PC-3 (cell line): Measurements from ENCODE around the gene PCBP3.

Source experiments
- EZH2phosphoT487 ChIP-seq: fragments of 300-600 bp; sonication (generic); IDR thresholded peaks from 2 replicates; pipeline ENCODE4 v1.6.1; 2018; ENCODE audit warnings: mild to moderate bottlenecking, antibody characterized with exemption, low read length, borderline replicate concordance
- TF ChIP-seq, protein P1 (sequence below): fragments of 300-600 bp; sonication (generic); conservative IDR thresholded peaks from 2 replicates; pipeline ENCODE4 v1.5.1; 2017; ENCODE audit warnings: antibody characterized with exemption, low read depth, mild to moderate bottlenecking, low read length

GRCh38 chr21:45940621-45941337 lies 297.3 kb downstream of the PCBP3 start:
- TF ChIP-seq, protein P1, sequence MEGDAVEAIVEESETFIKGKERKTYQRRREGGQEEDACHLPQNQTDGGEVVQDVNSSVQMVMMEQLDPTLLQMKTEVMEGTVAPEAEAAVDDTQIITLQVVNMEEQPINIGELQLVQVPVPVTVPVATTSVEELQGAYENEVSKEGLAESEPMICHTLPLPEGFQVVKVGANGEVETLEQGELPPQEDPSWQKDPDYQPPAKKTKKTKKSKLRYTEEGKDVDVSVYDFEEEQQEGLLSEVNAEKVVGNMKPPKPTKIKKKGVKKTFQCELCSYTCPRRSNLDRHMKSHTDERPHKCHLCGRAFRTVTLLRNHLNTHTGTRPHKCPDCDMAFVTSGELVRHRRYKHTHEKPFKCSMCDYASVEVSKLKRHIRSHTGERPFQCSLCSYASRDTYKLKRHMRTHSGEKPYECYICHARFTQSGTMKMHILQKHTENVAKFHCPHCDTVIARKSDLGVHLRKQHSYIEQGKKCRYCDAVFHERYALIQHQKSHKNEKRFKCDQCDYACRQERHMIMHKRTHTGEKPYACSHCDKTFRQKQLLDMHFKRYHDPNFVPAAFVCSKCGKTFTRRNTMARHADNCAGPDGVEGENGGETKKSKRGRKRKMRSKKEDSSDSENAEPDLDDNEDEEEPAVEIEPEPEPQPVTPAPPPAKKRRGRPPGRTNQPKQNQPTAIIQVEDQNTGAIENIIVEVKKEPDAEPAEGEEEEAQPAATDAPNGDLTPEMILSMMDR: no peak
- no peak for TF ChIP-seq EZH2phosphoT487
